DOHH2 (cell line): Measurements from ENCODE around the gene COG1.

Experiments used
- EZH2phosphoT487 ChIP-seq: fragments of 200-600 bp; sonication (generic); IDR thresholded peaks from 2 replicates; pipeline ENCODE4 v1.6.1; 2017; ENCODE audit warnings: borderline replicate concordance, mild to moderate bottlenecking, antibody characterized with exemption, low read length, moderate library complexity, mixed read lengths
- TF ChIP-seq, protein P1 (sequence below): fragments of 200-600 bp; sonication (generic); IDR thresholded peaks from one replicate; pipeline ENCODE4 v1.5.1; 2014; ENCODE audit warnings: antibody characterized with exemption, mild to moderate bottlenecking, low read depth, low read length; ENCODE audit not compliant: poor library complexity, severe bottlenecking

DNA sequence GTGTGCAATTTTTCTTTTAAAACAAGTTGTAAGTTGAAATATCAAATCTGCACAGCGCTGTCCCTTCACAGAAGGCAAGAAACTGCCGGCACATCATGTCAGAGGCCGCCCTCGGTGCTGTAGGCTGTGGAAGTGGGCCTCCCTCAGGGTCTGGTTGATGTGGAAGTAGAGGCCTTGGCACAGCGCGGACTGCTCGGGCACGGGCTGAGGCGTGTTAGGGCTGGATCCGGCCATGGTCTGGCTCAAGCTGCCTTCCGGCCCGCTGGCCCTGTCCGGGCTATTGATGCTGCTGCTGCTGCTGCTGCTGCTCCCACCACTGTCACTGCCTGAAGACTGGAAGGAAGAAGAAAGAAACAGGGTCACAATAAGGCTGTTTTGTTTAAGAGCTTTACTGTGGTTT lies 16.6 kb downstream of the COG1 start:
- TF ChIP-seq, protein P1, sequence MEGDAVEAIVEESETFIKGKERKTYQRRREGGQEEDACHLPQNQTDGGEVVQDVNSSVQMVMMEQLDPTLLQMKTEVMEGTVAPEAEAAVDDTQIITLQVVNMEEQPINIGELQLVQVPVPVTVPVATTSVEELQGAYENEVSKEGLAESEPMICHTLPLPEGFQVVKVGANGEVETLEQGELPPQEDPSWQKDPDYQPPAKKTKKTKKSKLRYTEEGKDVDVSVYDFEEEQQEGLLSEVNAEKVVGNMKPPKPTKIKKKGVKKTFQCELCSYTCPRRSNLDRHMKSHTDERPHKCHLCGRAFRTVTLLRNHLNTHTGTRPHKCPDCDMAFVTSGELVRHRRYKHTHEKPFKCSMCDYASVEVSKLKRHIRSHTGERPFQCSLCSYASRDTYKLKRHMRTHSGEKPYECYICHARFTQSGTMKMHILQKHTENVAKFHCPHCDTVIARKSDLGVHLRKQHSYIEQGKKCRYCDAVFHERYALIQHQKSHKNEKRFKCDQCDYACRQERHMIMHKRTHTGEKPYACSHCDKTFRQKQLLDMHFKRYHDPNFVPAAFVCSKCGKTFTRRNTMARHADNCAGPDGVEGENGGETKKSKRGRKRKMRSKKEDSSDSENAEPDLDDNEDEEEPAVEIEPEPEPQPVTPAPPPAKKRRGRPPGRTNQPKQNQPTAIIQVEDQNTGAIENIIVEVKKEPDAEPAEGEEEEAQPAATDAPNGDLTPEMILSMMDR = no peak
- TF ChIP-seq EZH2phosphoT487 = no peak
